ENCODE measurements around the gene OOSP1. TPM values are rescaled to one million over a fixed set of nuclear protein-coding genes. Genes with fewer than 3 reads are reported as not detected.

The OOSP1 gene
- total RNA-seq (under 1 TPM in 1 of 2 donors, not detected in 1; 0.37 TPM), polyA plus RNA-seq (ENCODE audit: insufficient read depth, low read depth, low replicate concordance) (not detected)
- long read RNA-seq, donor 1 = 0 reads
- long read RNA-seq, donor 2 = 0 reads

DNA sequence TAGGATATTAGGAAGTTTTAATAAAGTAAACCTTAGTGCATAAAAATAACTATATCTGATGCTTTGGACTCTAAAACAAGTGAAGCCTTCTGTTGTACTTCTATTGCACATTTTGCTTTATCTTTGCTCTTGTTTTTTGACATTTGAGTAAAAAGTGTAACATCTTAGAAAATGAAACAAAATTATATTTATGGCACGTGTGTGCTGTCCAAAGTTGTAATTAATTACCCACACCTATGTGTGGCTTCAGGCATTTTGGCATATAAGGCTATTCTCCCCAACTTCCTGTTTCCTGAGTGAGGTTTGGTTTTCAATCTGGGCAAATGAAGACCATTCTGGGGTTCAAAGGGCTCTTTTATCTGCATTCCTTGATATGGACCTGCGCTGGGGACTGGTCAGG is at the start of gene OOSP1:
Gene OOSP1, plus strand, starts transcription at position 301 of the 400 bp plus-strand sequence. Its CDS starts 23 bp downstream, at position 324.
- no peaks in the 10 kb centered on the region for H3K9me3 ChIP-seq
- TF ChIP-seq POLR2A (IDR thresholded peaks at IDR 0.05) = no peak
- TF ChIP-seq, protein P1, sequence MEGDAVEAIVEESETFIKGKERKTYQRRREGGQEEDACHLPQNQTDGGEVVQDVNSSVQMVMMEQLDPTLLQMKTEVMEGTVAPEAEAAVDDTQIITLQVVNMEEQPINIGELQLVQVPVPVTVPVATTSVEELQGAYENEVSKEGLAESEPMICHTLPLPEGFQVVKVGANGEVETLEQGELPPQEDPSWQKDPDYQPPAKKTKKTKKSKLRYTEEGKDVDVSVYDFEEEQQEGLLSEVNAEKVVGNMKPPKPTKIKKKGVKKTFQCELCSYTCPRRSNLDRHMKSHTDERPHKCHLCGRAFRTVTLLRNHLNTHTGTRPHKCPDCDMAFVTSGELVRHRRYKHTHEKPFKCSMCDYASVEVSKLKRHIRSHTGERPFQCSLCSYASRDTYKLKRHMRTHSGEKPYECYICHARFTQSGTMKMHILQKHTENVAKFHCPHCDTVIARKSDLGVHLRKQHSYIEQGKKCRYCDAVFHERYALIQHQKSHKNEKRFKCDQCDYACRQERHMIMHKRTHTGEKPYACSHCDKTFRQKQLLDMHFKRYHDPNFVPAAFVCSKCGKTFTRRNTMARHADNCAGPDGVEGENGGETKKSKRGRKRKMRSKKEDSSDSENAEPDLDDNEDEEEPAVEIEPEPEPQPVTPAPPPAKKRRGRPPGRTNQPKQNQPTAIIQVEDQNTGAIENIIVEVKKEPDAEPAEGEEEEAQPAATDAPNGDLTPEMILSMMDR (IDR thresholded peaks at IDR 0.05) = no peak
- H3K4me1 ChIP-seq = no peaks in the 10 kb centered on the region
- no peak within 1 kb of the TSS for H3K27ac ChIP-seq
- intact Hi-C loops (cut with DNase I; ENCODE audit: low total_unique reads) = no loop called here
- WGBS, 2 donors = 48 to 59% methylated on average over 2 of the region's 2 CpGs
- DNase-seq = no peak
- no peak within 1 kb of the TSS for H3K4me3 ChIP-seq
- H3K27me3 ChIP-seq = no peaks in the 10 kb centered on the region
- no peaks in the 10 kb centered on the region for H3K36me3 ChIP-seq (ENCODE audit: low read depth, missing control alignments)

DNA sequence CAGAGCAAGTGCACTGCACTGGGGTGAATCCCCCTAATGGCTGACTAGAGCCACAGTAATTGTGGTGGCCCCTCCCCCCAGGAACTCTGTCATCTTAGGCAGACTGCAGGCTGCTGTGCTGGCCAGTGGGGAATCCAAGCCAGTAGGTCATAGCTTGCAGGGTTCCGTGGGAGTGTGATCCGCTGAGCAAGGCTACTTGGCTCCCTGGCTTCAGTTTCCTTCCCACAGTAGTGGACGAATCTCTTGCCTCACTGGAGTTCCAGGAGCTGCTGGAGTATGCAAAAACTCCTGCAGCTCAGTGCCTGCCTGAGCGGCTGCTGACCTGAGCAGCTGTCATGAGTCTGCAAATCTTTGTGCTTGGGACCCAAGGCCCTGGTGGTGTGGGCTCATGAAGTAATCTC is 46.5 kb upstream of the OOSP1 start:
- intact Hi-C loops (cut with DNase I; ENCODE audit: low total_unique reads) = no loop called here
- no peaks in the 10 kb centered on the region for H3K9me3 ChIP-seq
- TF ChIP-seq, protein P1 (IDR thresholded peaks at IDR 0.05) = no peak
- TF ChIP-seq POLR2A (IDR thresholded peaks at IDR 0.05) = no peak
- H3K27me3 ChIP-seq = no peaks in the 10 kb centered on the region
- no peaks in the 10 kb centered on the region for H3K36me3 ChIP-seq (ENCODE audit: low read depth, missing control alignments)
- no peak overlapping the region for H3K27ac ChIP-seq
- H3K4me3 ChIP-seq = no peak overlapping the region
- no peaks in the 10 kb centered on the region for H3K4me1 ChIP-seq
- WGBS, 2 donors = 25% methylated on average over 4 of the region's 4 CpGs
- peak; percentile 51 for DNase-seq

GRCh38 chr11:59894616-59895015 is 43.6 kb upstream of the OOSP1 start:
- H3K27ac ChIP-seq = no peak overlapping the region
- no peak for DNase-seq
- no peaks in the 10 kb centered on the region for H3K27me3 ChIP-seq
- no peaks in the 10 kb centered on the region for H3K4me1 ChIP-seq
- no peak for TF ChIP-seq POLR2A (IDR thresholded peaks at IDR 0.05)
- TF ChIP-seq, protein P1 (IDR thresholded peaks at IDR 0.05) = no peak
- no peaks in the 10 kb centered on the region for H3K36me3 ChIP-seq (ENCODE audit: low read depth, missing control alignments)
- intact Hi-C loops (cut with DNase I; ENCODE audit: low total_unique reads) = no loop called here
- 90 to 100% methylated on average over 1 of the region's 1 CpG for WGBS, 2 donors
- H3K9me3 ChIP-seq = no peaks in the 10 kb centered on the region
- no peak overlapping the region for H3K4me3 ChIP-seq

GRCh38 chr11:59898046-59898445 is 40.2 kb upstream of the OOSP1 start:
- DNase-seq = no peak
- intact Hi-C loops (cut with DNase I; ENCODE audit: low total_unique reads) = no loop called here
- Histone ChIP-seq H3K27me3 (no peaks in the 10 kb centered on the region), H3K4me1 (no peaks in the 10 kb centered on the region), H3K9me3 (no peaks in the 10 kb centered on the region), H3K36me3 (ENCODE audit: low read depth, missing control alignments) (no peaks in the 10 kb centered on the region), H3K27ac (no peak overlapping the region), H3K4me3 (peak overlapping the region; percentile 29 to 47)
- TF ChIP-seq POLR2A (IDR thresholded peaks at IDR 0.05) = no peak
- TF ChIP-seq, protein P1 (IDR thresholded peaks at IDR 0.05) = no peak
- WGBS, 2 donors = 65 to 80% methylated on average over 30 to 31 of the region's 31 CpGs

- Histone ChIP-seq H3K36me3 (ENCODE audit: low read depth, missing control alignments) (no peaks in the 10 kb centered on the region), H3K27ac (no peak overlapping the region), H3K4me1 (no peaks in the 10 kb centered on the region), H3K4me3 (peak overlapping the region in 1 of 2 donors; percentile 47), H3K27me3 (no peaks in the 10 kb centered on the region), H3K9me3 (no peaks in the 10 kb centered on the region)
- WGBS, 2 donors = 62 to 78% methylated on average over 7 of the region's 7 CpGs
- intact Hi-C loops (cut with DNase I; ENCODE audit: low total_unique reads) = no loop called here
- no peak for DNase-seq
- TF ChIP-seq POLR2A (IDR thresholded peaks at IDR 0.05) = no peak
- TF ChIP-seq, protein P1 (IDR thresholded peaks at IDR 0.05) = no peak
Measured at GRCh38 chr11:59898650-59899049, 39.6 kb upstream of the OOSP1 start.

Data from testis (tissue), 5 donors.